ENCODE data around the gene PLPP2. TPM values are rescaled to one million over a fixed set of nuclear protein-coding genes. Genes with fewer than 3 reads are reported as not detected.

PLPP2 gene
- not detected in 2 replicates for total RNA-seq (2014; rRNA removed)
- polyA plus RNA-seq (2012), result 0.07 TPM

- no peak for DNase-seq (ENCODE audit: low read depth)
These were observed at the start of gene PLPP2 for GRCh38 chr19:291006-291521. PLPP2 (minus strand) TSS chr19:291403; CDS start chr19:291336, 67 bp downstream.

DNA sequence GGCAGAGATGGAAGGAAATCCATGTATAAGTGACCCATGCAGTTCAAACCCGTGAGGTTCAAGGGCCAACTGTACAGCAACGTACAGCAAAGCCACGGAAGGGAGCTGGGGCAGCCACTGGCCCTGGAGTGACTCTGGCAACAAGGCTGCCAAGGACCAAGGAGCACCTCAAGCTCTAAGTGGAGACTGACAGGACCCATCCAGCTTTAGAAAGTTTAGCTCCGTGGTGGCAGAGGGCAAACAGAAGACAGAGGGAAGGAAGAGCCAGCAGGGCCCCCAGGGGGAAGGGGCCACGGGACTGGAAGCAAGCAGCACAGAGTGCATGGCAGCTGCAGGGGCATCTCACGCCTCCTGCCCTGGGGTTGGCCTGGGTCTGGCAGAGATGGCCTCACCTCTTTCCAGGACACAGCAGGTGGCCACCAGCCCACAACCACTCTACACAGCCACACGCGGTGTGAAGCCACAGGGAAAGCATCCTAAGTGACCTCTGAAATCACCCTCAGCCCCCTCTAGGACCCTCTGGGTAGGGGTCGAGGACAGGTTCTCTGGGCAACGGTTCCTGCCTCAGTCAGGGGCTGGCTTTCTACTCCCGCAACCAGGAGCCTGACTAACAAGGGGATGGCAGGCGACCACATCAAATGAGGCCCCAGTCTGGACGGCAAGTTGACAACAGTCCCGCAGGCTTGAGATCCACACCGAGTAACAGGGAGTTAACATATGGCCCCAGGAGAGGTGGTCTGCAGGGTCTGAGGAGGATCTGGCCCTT, 49.6 kb upstream of the PLPP2 start:
- DNase-seq (ENCODE audit: low read depth), result no peak

DNA sequence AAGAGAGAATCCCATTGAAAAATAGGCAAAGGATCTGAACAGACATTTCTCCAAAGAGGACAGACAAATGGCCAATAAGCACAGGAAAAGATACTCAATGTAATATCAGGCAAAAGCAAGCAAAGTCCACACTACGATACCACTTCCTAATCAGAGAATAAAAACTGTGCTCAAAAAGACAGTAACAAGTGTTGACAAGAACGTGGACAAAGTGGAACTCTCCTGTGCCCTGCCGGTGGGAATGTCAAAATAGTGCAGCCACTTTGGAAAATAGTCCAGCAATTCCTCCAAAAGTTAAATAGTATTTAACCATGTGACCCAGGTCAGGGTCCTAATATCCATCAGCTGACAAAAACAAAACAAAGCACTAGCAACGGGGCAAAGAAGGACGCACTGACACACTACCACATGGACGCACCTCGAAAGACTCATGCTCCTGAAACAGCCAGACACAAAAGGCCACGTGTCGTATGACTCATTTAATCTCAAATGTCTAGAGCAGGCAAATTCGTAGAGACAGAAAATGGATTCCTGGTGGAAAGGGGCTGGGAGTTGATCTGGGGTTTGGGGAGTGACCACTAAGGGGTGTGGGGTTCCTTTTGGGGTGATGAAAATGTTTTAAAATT, 48.2 kb upstream of the PLPP2 start:
- no peak for DNase-seq (ENCODE audit: low read depth)

DNA sequence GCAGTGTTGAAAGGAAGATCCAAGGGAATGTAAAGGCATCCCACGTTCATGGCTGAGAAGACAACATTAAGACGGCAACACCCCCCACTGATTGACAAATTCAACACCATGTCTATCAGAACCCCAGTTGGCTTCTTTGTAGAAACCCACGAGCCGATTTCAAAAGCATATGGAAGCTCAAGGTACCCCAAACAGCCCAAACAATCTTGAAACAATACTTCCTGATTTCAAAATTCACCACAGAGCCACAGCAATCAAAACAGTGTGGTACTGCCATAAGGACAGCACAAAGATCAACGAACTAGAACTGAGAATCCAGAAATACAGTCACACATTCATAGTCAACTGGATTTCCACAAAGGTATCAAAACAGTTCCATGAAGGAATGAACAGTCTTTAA, 47.2 kb upstream of the PLPP2 start:
- no peak for DNase-seq (ENCODE audit: low read depth)

DNA sequence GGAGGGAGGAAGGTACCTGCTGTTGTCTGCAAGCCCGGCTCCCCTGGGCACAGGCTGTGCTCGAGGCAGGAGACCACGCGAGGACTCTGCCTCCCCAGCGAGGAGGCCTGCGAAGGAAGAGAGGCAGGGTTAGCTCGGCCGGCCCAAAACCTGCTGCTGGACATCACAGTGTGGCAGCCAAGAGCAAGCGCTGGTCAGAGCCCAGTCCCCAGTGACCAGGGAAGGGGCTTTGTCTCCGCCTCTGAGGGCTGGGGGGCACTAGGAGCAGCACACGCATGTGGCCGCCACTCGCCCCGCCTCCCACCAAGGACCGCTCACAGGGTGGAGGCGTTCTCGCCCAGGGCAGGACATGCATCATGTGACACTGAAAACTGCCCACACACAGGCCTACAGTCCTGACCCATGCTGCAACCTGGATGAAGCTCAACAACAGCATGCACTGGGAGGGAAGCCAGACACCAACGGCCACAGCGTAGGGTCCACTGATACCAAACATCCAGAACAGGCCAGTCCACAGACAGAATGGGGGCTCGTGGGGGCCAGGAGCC, 44.9 kb upstream of the PLPP2 start:
- no peak for DNase-seq (ENCODE audit: low read depth)

DNA sequence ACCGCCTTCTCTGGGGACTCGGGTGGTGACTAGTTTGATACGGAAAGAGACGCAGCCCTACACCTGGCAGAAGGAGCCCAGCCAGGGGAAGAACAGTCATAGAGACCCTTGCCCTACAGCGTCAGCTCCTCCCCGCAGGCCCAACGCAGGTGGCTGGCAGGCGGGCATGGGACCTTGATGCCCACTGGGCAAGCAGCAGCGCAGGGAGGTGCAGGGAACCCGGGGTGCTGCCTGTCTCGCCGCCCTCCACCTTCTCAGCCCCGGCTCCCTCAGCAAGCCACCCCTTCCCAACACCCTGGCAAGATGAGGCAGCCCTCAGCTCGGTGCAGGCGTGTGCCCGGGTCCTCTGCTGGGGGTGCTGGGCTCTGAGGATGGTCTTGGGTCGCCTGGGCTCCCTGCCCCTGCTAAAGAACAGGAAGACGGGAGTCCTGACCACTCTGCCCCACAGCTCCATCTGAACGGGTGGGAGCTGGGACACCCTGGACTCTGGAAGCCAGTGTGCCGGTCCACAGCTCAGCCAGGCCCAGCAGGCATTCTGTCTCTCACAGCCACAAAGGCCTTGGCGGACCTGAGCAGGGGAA, 44.4 kb upstream of the PLPP2 start:
- DNase-seq (ENCODE audit: low read depth), result no peak

DNA sequence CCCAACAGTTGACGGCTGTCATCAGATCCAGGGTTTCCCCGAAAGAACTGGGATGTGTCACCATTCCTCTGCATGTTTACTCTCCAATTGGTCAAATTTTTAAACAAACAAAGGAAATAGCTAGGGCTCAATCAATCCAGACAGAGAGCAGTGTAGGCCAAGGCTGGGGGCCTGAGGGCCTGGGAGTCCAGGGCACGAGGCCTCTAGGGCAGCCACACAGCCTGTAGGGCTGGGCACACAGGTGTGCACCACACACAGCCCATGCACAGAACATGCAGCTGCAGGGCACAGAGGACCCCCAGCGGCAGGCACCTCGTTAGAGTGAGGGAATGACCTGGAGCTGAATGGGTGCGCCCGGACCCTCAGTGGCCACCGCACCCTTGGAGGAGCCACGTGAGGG, 43.9 kb upstream of the PLPP2 start:
- no peak for DNase-seq (ENCODE audit: low read depth)

GRCh38 chr19:334296-335071, 43.3 kb upstream of the PLPP2 start:
- no peak for DNase-seq (ENCODE audit: low read depth)

DNA sequence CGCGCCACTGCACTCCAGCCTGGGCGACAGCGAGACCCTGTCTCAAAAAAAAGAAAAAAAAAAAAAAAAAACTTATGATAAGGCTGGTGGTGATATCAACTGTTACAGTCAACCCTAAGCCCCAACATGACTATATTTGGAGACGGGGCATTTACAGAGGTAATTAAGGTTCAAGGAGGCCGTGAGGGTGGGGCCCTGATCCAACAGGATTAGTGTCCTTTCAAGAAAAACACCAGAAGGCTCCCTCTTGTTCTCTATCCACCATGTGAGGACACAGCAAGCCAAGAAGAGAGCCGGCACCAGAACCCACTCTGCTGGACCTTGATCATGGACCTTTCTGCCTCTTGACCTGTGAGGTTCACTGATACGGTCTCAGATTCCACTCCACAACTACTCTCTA, 39.3 kb upstream of the PLPP2 start:
- DNase-seq (ENCODE audit: low read depth), result no peak

DNA sequence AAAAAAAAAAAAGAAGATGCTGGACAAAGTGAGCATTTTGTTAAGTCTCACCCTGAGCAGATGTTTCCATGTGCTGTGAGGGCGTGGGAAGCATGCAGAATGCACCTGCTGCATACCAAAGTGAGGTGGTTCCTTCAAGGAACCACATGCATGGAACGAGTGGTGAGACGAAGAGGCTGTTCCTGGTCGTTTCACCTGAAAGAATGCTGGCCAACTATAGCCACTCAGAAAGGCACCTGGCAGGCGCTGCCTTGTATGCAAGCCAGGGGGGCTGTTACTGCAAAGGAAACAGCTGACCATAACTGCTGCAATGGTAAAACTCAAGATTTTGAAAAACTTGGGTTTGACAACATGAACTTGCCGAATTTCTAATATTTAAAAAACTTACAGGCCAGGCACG, 38.7 kb upstream of the PLPP2 start:
- DNase-seq (ENCODE audit: low read depth), result no peak

DNA sequence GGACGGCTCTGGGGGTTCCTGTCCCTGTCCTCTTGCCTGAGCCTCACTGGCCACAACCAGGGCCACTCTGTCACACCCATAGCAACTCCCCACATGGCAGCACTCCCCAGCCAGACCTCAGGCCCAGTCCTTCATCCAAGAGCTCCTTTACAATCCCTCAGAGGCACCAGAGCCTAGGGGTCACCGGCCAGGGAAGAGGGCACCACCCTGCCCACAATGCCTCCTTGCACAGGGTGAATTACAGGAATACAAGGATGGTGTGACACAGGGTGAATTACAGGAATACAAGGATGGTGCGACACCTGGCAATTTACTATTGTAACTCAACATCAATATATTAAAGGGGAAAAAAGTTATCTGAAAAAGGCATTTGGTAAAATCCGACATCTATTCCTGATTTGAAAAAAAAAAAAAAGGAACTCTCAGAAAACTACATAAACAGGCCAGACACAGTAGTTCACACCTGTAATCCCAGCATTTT, 36.9 kb upstream of the PLPP2 start:
- DNase-seq (ENCODE audit: low read depth), result peak; percentile 31

DNA sequence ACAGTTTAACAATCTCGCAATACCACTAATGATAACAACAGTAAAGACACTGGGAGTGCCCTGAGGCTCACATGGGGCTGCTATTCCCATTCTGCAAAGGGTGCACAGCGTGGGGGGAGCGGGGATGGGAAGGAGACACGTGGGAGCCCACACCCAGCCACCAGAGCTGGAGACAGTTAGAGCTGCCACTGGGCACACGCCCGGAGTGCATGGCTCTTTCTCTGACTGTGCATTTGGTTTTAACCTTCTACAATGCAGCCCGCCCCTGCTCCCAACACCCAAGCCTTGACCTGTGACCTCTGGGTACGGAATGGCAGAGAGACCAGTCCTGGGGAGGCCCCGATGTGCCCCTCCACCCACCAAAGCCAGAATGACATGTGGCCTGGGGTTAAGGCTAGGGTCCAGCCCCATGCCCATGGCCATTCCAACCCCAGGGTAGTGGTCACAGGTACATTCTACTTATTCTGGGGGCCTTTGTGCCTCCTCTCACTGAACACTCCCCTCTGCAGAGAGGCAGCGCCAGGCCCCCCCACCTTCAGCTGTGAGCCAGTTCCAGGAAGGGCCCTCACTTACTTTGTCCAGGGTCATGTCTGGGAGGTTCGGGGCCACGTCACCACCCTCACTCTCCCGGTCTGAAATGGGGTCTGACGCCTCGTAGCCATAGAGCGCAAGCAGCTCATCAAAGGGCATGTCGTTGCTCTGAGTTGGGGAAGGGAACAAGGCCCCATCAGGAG, 36.3 kb upstream of the PLPP2 start:
- DNase-seq (ENCODE audit: low read depth), result no peak

GRCh38 chr19:326871-327270, 35.7 kb upstream of the PLPP2 start:
- no peak for DNase-seq (ENCODE audit: low read depth)

DNA sequence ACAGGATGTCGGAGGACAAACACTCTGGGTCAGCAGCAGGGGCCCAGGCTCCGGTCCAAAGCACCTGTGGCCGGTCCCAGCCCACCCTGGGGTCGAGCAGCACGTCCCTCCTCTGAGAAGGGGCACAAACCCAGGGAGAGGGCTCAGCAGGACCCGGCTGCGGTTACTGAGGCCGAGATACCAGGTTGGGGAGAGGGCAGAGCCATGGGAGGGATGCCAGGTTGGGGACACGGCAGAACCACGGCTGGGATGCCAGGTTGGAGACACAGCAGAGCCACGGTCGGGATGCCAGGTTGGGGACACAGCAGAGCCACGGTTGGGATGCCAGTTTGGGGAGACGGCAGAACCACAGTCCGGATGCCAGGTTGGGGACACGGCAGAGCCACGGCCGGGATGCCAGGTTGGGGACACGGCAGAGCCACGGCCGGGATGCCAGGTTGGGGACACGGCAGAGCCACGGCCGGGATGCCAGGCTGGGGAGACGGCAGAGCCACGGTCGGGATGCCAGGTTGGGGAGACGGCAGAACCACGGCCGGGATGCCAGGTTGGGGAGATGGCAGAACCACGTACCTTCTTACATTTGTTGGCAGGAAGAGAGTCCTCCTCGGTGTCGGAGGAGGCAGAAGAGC, 34.8 kb upstream of the PLPP2 start:
- DNase-seq (ENCODE audit: low read depth), result no peak

- DNase-seq (ENCODE audit: low read depth), result no peak
These were observed 34.2 kb upstream of the PLPP2 start for GRCh38 chr19:325173-325936.

DNA sequence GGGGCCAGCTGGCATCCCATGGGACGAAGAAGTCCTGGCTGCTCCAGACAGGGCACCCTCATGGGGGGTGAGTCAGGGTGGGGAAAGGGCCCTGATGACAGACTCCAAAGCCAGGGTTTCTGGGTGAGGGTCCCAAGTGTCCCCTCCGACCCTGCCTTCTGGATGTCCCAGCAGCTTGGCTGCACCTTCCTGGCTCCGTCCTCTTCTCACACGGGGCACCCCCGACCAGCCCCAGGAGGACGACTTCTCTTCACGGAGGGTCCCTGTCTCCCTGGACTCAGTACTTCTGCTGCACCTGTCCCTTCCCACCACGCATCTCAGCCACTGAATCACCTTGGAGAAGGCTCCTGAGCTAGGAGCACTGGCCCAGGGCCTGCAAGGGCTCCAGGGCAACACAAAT, 33.5 kb upstream of the PLPP2 start:
- DNase-seq (ENCODE audit: low read depth), result no peak

DNA sequence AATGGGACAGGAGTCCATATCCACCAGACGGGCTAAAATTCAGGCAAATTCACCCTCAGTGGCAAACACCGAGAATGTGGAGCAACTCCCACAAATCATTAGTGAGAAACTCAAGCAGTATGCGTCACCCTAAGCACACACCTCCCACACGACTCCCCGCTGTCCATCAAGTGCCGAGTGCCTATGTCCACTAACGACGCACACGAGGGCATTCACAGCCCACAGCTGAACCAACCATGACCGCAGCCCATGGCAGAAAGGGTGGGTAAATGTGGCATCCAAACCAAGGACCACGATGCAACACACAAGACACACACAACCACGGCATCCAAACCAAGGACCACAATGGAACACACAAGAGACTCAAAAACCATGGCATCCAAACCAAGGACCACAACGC, 31.4 kb upstream of the PLPP2 start:
- no peak for DNase-seq (ENCODE audit: low read depth)

GRCh38 chr19:318509-318774, 27.2 kb upstream of the PLPP2 start:
- no peak for DNase-seq (ENCODE audit: low read depth)

DNA sequence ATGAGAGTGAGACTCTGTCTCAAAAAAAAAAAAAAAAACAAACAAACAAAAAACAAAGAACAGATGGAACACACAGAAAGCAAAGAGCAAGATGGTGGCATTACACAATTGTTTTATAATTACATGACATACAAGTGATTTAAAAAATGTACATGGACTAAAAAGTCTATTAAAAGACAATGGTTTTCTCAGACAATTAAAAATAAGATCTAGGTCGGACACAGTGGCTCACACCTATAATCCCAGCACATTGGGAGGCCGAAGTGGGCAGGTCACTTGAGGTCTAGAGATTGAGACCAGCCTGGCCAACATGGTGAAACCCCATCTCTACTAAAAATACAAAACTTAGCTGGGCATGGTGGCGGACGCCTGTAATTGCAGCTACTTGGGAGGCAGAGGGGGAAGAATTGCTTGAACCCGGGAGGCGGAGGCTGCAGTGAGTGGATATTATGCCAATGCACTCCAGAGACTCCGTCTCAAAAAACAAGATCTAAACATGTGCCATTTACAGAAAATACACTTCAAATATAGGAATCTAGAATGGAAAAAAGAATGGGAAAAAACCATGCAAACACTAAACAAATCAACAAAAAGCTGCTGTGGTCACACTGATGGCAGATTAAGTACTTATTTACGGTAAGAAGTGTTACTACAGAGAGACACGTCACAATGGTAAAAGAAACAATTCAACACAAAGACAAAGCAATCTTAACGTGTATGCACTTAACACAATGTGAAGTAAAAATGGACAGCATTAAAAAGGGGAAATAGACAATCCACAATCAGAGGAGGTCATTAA, 26.7 kb upstream of the PLPP2 start:
- DNase-seq (ENCODE audit: low read depth), result no peak
